ENCODE data around the gene MCC.

The MCC gene

GRCh38 chr5:113487781-113488644 lies at the start of gene MCC:
Gene MCC (minus strand): TSS chr5:113488453.
- in situ Hi-C loops (cut with MboI; ENCODE audit: low pct_unique_long_range_greater_than_20kb, low sequenced_read_pairs, unreplicated experiment): no loop called here
- no peak for TF ChIP-seq CTCF (IDR thresholded peaks at IDR 0.05; ENCODE audit: extremely low read depth, insufficient read depth, missing control alignments)
- DNase-seq (ENCODE audit: low spot score): peak; percentile 54

GRCh38 chr5:113531481-113532159 lies 43.4 kb upstream of the MCC start:
- in situ Hi-C loops (cut with MboI; ENCODE audit: low pct_unique_long_range_greater_than_20kb, low sequenced_read_pairs, unreplicated experiment): no loop called here
- no peak for TF ChIP-seq CTCF (IDR thresholded peaks at IDR 0.05; ENCODE audit: extremely low read depth, insufficient read depth, missing control alignments)
- no peak for DNase-seq (ENCODE audit: low spot score)

GRCh38 chr5:113527746-113528145 lies 39.5 kb upstream of the MCC start:
- TF ChIP-seq CTCF (IDR thresholded peaks at IDR 0.05; ENCODE audit: extremely low read depth, insufficient read depth, missing control alignments): no peak
- in situ Hi-C loops (cut with MboI; ENCODE audit: low pct_unique_long_range_greater_than_20kb, low sequenced_read_pairs, unreplicated experiment): no loop called here

DNA sequence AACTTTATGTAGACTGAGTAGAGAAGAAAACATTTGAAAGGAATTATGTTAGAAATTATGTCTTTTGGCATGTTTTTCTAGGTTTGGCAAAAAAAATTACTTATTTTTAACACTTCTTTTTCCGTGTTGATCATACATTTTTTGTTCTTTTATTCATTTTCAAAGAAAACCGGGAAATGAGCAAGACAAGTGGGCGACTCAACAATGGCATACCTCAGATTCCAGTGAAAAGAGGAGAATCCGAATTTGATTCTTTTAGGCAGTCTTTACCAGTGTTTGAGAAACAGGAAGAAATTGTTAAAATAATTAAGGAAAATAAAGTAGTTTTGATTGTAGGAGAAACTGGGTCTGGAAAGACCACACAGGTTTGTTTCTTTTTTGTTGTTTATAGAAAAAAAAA lies 38.2 kb upstream of the MCC start:
- in situ Hi-C loops (cut with MboI; ENCODE audit: low pct_unique_long_range_greater_than_20kb, low sequenced_read_pairs, unreplicated experiment): no loop called here
- TF ChIP-seq CTCF (IDR thresholded peaks at IDR 0.05; ENCODE audit: extremely low read depth, insufficient read depth, missing control alignments): no peak
- no peak for DNase-seq (ENCODE audit: low spot score)

More at GRCh38 chr5:113527746-113528145, 39.5 kb upstream of the MCC start:
- DNase-seq (ENCODE audit: low spot score): no peak

DNA sequence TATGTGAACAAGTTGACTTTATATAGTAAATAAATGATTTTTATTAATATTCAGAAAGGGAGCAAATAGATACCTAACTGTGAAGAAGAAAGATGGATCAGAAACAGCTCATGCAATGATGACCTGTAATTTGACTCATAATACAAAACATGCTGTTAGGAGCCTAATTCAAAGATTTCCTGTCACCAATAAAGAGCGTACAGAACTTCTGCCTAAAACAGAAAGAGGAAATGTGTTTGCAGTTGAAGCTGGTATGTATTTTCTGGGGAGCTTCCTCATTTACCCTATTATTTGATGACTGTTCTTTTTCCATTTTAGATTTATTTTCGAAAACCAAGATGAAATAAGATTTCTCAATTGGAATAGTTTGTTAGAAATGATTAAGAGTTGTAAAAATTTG lies 36.7 kb upstream of the MCC start:
- in situ Hi-C loops (cut with MboI; ENCODE audit: low pct_unique_long_range_greater_than_20kb, low sequenced_read_pairs, unreplicated experiment): loop anchor here (25.0 kb wide), 1 partner anchor 488 kb away; no protein-coding TSS in a partner anchor
- no peak for TF ChIP-seq CTCF (IDR thresholded peaks at IDR 0.05; ENCODE audit: extremely low read depth, insufficient read depth, missing control alignments)
- peak; percentile 19 for DNase-seq (ENCODE audit: low spot score)

DNA sequence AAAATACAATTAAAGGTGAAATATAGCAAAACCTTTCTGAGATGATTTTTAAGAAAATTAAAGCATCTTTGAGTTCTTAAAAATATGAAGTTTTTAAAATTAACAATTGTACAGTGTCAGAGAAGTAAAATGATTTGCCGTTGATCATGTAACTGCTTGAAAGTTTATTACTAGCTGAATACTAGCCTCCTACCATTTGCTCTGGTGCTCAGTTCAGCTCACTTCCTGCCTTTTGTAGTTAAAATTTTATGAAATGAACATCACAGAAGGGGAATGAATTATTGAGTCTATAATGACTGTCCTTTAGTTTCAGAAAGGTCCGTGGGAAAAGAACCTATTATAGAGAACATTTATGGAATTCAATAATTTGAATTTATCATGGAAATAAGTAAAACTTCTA lies 34.9 kb upstream of the MCC start:
- no peak for TF ChIP-seq CTCF (IDR thresholded peaks at IDR 0.05; ENCODE audit: extremely low read depth, insufficient read depth, missing control alignments)
- no peak for DNase-seq (ENCODE audit: low spot score)
- in situ Hi-C loops (cut with MboI; ENCODE audit: low pct_unique_long_range_greater_than_20kb, low sequenced_read_pairs, unreplicated experiment): loop anchor here (25.0 kb wide), 1 partner anchor 486 kb away; no protein-coding TSS in a partner anchor
